ENCODE data around the gene PDZRN3. TPM values are rescaled to one million over a fixed set of nuclear protein-coding genes. Genes with fewer than 3 reads are reported as not detected.
"Not testable (repeated sequence)": the region's sequence is repeated elsewhere in the genome, so short reads cannot be mapped to it uniquely, and the experiment has no call there.

PDZRN3 gene
- total and polyA plus RNA-seq, 2 donors = 3.9 to 4.3 TPM

DNA sequence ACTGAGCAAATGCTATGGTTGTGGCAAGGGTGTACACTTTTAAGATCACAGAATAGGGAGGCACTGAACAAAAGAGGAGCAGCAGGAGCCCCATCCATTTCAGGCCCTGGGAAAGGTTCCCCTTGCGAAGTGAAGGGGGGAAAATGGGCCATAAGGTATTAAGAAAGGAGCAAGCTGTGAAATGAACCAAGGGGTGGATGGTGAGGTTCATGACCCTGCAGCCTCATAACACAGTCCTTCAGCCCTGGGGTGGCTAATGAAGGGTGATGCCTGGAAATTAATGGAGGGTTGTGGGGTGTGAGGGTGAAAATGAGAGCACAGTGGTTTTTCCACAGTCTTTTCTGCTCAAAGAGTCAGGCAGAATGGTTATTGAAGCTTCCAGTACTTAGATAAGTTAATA lies 150.1 kb downstream of the PDZRN3 start:
- H3K36me3 ChIP-seq (ENCODE audit: control insufficient read depth in 2 of 2, insufficient read depth in 2 of 2, low read length in 1 of 2) = no peaks in the 10 kb centered on the region
- H3K27ac ChIP-seq (ENCODE audit: low read depth in 1 of 2, low read length in 1 of 2) = no peak overlapping the region
- H3K4me1 ChIP-seq (ENCODE audit: control insufficient read depth in 2 of 2, insufficient read depth in 2 of 2, low read length in 2 of 2) = no peaks in the 10 kb centered on the region
- no peak overlapping the region for H3K4me3 ChIP-seq (ENCODE audit: low read length in 2 of 2)
- peaks cover 0 to 3% of the 10 kb centered on the region in 2 donors for H3K9me3 ChIP-seq (ENCODE audit: control insufficient read depth in 2 of 2, insufficient read depth in 1 of 2, low read length in 1 of 2)
- no peak for DNase-seq (ENCODE audit: low read depth in 6 of 9, low spot score in 9 of 9)
- H3K27me3 ChIP-seq (ENCODE audit: control insufficient read depth in 2 of 2, insufficient read depth in 1 of 2, low read length in 1 of 2) = peaks cover 2 to 17% of the 10 kb centered on the region in 2 donors
- 98% methylated on average over 1 of the region's 1 CpG for WGBS

DNA sequence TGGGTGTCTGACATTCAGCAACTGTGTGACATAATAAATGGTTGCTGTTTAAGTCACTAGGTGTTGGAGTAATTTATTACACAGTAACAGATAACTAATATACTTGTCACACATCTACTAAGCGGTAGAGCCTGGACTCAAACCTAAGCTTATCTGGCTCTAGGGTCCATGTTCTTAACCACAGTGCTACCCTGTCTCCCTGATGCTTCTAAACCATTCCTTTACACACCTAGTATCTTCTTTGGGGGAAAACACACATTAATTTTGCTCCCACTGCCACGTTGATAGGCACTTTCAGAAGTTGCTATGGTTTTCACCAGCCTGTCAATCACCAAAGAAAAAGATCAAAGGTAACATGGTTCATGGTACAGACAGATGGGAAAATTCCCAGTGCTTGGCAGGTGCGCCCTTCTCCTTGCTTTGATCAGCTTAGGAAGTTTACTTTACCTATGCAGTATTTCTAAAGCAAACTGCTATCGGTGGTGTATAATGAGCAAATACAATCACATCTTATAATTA lies 150.8 kb downstream of the PDZRN3 start:
- no peak overlapping the region for H3K4me3 ChIP-seq (ENCODE audit: low read length in 2 of 2)
- WGBS = 83% methylated on average over 4 of the region's 4 CpGs
- H3K4me1 ChIP-seq (ENCODE audit: control insufficient read depth in 2 of 2, insufficient read depth in 2 of 2, low read length in 2 of 2) = no peaks in the 10 kb centered on the region
- DNase-seq (ENCODE audit: low read depth in 6 of 9, low spot score in 9 of 9) = no peak
- peaks cover 2 to 16% of the 10 kb centered on the region in 2 donors for H3K27me3 ChIP-seq (ENCODE audit: control insufficient read depth in 2 of 2, insufficient read depth in 1 of 2, low read length in 1 of 2)
- H3K9me3 ChIP-seq (ENCODE audit: control insufficient read depth in 2 of 2, insufficient read depth in 1 of 2, low read length in 1 of 2) = peaks cover 0 to 3% of the 10 kb centered on the region in 2 donors
- H3K36me3 ChIP-seq (ENCODE audit: control insufficient read depth in 2 of 2, insufficient read depth in 2 of 2, low read length in 1 of 2) = no peaks in the 10 kb centered on the region
- H3K27ac ChIP-seq (ENCODE audit: low read depth in 1 of 2, low read length in 1 of 2) = no peak overlapping the region

DNA sequence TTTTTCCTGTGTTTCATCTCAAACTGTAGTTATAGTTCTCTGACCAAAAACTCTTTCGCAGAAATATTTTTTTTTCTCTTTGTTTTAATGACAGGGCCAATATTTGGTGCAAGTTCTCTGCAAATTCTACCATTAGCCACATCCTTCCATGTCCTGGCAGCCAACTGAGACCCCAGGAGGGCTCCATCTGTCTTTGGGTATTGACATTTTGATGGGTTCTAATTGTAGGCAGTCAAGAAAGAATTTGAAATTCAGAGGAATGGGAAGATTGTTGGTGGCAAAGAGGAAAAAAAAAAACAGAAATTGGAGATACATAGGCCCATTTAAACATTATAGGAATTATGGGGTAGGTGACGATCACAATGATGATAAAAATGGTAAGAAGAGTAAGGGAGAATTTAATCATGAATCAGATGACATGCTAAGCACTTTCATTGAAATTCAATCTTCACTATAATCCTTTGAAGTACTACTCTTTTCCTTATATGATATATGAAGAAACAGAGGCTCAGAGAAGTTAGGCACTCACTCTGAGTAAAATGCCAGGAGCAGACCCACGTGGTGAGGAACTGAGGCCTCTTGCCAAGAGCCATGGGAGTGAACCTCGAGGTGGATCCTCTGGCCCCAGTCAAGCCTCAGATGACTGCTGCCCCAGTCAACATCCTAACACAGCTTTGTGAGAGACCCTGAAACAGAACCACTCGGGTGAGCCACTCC lies 151.4 kb downstream of the PDZRN3 start:
- no peak overlapping the region for H3K27ac ChIP-seq (ENCODE audit: low read depth in 1 of 2, low read length in 1 of 2)
- H3K36me3 ChIP-seq (ENCODE audit: control insufficient read depth in 2 of 2, insufficient read depth in 2 of 2, low read length in 1 of 2) = no peaks in the 10 kb centered on the region
- peaks cover 2 to 16% of the 10 kb centered on the region in 2 donors for H3K27me3 ChIP-seq (ENCODE audit: control insufficient read depth in 2 of 2, insufficient read depth in 1 of 2, low read length in 1 of 2)
- no peaks in the 10 kb centered on the region for H3K4me1 ChIP-seq (ENCODE audit: control insufficient read depth in 2 of 2, insufficient read depth in 2 of 2, low read length in 2 of 2)
- peaks cover 0 to 3% of the 10 kb centered on the region in 2 donors for H3K9me3 ChIP-seq (ENCODE audit: control insufficient read depth in 2 of 2, insufficient read depth in 1 of 2, low read length in 1 of 2)
- no peak for DNase-seq (ENCODE audit: low read depth in 6 of 9, low spot score in 9 of 9)
- 83% methylated on average over 5 of the region's 5 CpGs for WGBS
- no peak overlapping the region for H3K4me3 ChIP-seq (ENCODE audit: low read length in 2 of 2)

DNA sequence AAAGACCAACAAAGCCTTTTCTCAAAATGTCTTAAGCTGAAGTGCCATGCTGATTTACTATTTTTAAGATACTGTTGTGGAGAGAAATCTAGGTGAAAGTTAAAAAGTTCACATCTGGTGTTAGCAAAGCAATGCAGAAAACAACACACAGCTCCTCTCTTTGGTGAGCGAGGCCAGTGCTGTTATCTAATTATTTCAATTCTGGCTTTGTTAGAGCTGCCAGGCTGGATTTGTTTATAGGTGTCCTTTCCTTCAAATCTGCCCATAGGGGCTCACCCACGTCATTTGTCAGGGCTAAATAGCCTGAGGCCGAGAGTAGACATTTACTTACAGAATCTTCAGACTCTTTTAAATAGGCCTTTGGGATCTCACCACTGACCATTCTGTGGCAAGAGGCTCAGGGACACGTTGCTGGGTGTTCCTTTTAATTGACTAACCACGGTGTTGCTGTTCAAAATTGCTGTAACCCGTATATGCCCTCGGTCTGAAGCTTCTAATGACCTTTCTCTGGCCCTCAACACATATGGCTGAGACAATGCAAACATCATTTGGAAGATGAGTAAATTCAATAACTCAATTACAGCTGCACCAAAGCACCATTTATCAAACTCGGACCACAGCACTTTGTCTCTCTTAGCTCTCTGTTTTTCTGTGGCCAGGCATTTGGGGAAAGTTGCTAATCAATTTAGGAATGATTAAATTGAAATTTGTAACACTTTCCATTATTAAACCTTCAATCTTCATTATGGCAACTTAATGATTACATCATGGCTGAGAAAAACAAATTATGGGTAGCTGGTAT lies 152.6 kb downstream of the PDZRN3 start:
- no peak for DNase-seq (ENCODE audit: low read depth in 6 of 9, low spot score in 9 of 9)
- H3K27ac ChIP-seq (ENCODE audit: low read depth in 1 of 2, low read length in 1 of 2) = no peak overlapping the region
- H3K4me1 ChIP-seq (ENCODE audit: control insufficient read depth in 2 of 2, insufficient read depth in 2 of 2, low read length in 2 of 2) = no peaks in the 10 kb centered on the region
- H3K27me3 ChIP-seq (ENCODE audit: control insufficient read depth in 2 of 2, insufficient read depth in 1 of 2, low read length in 1 of 2) = peaks cover 2 to 16% of the 10 kb centered on the region in 2 donors
- H3K9me3 ChIP-seq (ENCODE audit: control insufficient read depth in 2 of 2, insufficient read depth in 1 of 2, low read length in 1 of 2) = no peaks in the 10 kb centered on the region
- WGBS = 87% methylated on average over 8 of the region's 8 CpGs
- no peak overlapping the region for H3K4me3 ChIP-seq (ENCODE audit: low read length in 2 of 2)
- no peaks in the 10 kb centered on the region for H3K36me3 ChIP-seq (ENCODE audit: control insufficient read depth in 2 of 2, insufficient read depth in 2 of 2, low read length in 1 of 2)

- Histone ChIP-seq H3K27ac (ENCODE audit: low read depth in 1 of 2, low read length in 1 of 2) (no peak overlapping the region), H3K27me3 (ENCODE audit: control insufficient read depth in 2 of 2, insufficient read depth in 1 of 2, low read length in 1 of 2) (peaks cover 2 to 13% of the 10 kb centered on the region in 2 donors), H3K9me3 (ENCODE audit: control insufficient read depth in 2 of 2, insufficient read depth in 1 of 2, low read length in 1 of 2) (no peaks in the 10 kb centered on the region), H3K4me1 (ENCODE audit: control insufficient read depth in 2 of 2, insufficient read depth in 2 of 2, low read length in 2 of 2) (no peaks in the 10 kb centered on the region), H3K4me3 (ENCODE audit: low read length in 2 of 2) (no peak overlapping the region), H3K36me3 (ENCODE audit: control insufficient read depth in 2 of 2, insufficient read depth in 2 of 2, low read length in 1 of 2) (no peaks in the 10 kb centered on the region)
- DNase-seq (ENCODE audit: low read depth in 6 of 9, low spot score in 9 of 9) = no peak
- WGBS = 94% methylated on average over 4 of the region's 4 CpGs
Measured at GRCh38 chr3:73470860-73471259, 153.9 kb downstream of the PDZRN3 start.

DNA sequence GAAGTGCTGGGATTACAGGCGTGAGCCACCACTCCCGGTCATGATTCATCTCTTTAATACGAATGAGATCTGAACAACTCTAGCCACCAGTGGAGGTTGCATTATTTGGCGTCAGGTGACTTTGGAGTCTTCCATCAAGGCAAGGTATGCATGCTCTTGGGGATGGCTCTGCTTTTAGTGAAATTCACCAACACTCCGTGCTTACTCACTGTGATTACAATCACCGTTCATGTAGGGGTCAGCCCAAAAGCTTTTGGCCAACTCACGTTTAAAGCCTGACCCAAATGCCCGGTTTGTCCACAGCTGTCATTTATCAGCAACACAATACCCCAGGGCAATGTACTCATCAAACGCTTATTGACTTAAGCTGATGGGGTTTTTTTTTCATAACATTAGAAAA lies 155.4 kb downstream of the PDZRN3 start:
- Histone ChIP-seq H3K27ac (ENCODE audit: low read depth in 1 of 2, low read length in 1 of 2) (no peak overlapping the region), H3K27me3 (ENCODE audit: control insufficient read depth in 2 of 2, insufficient read depth in 1 of 2, low read length in 1 of 2) (peaks cover 2 to 9% of the 10 kb centered on the region in 2 donors), H3K36me3 (ENCODE audit: control insufficient read depth in 2 of 2, insufficient read depth in 2 of 2, low read length in 1 of 2) (no peaks in the 10 kb centered on the region), H3K4me3 (ENCODE audit: low read length in 2 of 2) (no peak overlapping the region), H3K9me3 (ENCODE audit: control insufficient read depth in 2 of 2, insufficient read depth in 1 of 2, low read length in 1 of 2) (no peaks in the 10 kb centered on the region), H3K4me1 (ENCODE audit: control insufficient read depth in 2 of 2, insufficient read depth in 2 of 2, low read length in 2 of 2) (no peaks in the 10 kb centered on the region)
- WGBS = 97% methylated on average over 9 of the region's 9 CpGs
- DNase-seq (ENCODE audit: low read depth in 6 of 9, low spot score in 9 of 9) = no peak

GRCh38 chr3:73467211-73467610 lies 157.5 kb downstream of the PDZRN3 start:
- no peak overlapping the region for H3K4me3 ChIP-seq (ENCODE audit: low read length in 2 of 2)
- H3K9me3 ChIP-seq (ENCODE audit: control insufficient read depth in 2 of 2, insufficient read depth in 1 of 2, low read length in 1 of 2) = no peaks in the 10 kb centered on the region
- H3K36me3 ChIP-seq (ENCODE audit: control insufficient read depth in 2 of 2, insufficient read depth in 2 of 2, low read length in 1 of 2) = no peaks in the 10 kb centered on the region
- no peak overlapping the region for H3K27ac ChIP-seq (ENCODE audit: low read depth in 1 of 2, low read length in 1 of 2)
- no peaks in the 10 kb centered on the region for H3K4me1 ChIP-seq (ENCODE audit: control insufficient read depth in 2 of 2, insufficient read depth in 2 of 2, low read length in 2 of 2)
- DNase-seq (ENCODE audit: low read depth in 6 of 9, low spot score in 9 of 9) = no peak
- 95% methylated on average over 3 of the region's 3 CpGs for WGBS
- H3K27me3 ChIP-seq (ENCODE audit: control insufficient read depth in 2 of 2, insufficient read depth in 1 of 2, low read length in 1 of 2) = peaks cover 2 to 4% of the 10 kb centered on the region in 2 donors

- no peaks in the 10 kb centered on the region for H3K36me3 ChIP-seq (ENCODE audit: control insufficient read depth in 2 of 2, insufficient read depth in 2 of 2, low read length in 1 of 2)
- 84% methylated on average over 2 of the region's 2 CpGs for WGBS
- no peak overlapping the region for H3K27ac ChIP-seq (ENCODE audit: low read depth in 1 of 2, low read length in 1 of 2)
- no peak overlapping the region for H3K4me3 ChIP-seq (ENCODE audit: low read length in 2 of 2)
- no peaks in the 10 kb centered on the region for H3K9me3 ChIP-seq (ENCODE audit: control insufficient read depth in 2 of 2, insufficient read depth in 1 of 2, low read length in 1 of 2)
- H3K4me1 ChIP-seq (ENCODE audit: control insufficient read depth in 2 of 2, insufficient read depth in 2 of 2, low read length in 2 of 2) = no peaks in the 10 kb centered on the region
- H3K27me3 ChIP-seq (ENCODE audit: control insufficient read depth in 2 of 2, insufficient read depth in 1 of 2, low read length in 1 of 2) = peaks cover 0 to under 1% of the 10 kb centered on the region in 2 donors
- DNase-seq (ENCODE audit: low read depth in 6 of 9, low spot score in 9 of 9) = no peak
Measured at GRCh38 chr3:73465926-73466325, 158.8 kb downstream of the PDZRN3 start.

DNA sequence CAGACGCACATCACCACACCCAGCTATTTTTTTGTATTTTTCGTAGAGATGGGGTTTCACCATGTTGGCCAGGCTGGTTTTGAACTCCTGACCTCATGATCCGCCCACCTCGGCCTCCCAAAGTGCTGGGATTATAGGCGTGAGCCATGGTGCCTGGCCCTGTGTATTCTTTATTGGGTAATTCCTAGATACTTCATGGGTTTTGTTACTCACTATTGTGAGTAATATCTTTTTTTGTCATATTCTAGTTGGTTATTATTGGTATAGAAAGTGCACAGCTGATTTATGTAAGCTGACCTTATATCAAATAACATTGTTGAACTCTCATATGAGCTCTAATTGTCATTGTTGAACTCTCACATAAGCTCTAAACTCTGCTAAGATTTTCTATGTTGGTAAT lies 160.6 kb downstream of the PDZRN3 start:
- not testable (repeated sequence) for DNase-seq (ENCODE audit: low read depth in 6 of 9, low spot score in 9 of 9); H3K36me3 ChIP-seq (ENCODE audit: control insufficient read depth in 2 of 2, insufficient read depth in 2 of 2, low read length in 1 of 2); H3K4me1 ChIP-seq (ENCODE audit: control insufficient read depth in 2 of 2, insufficient read depth in 2 of 2, low read length in 2 of 2); H3K4me3 ChIP-seq (ENCODE audit: low read length in 2 of 2); H3K27ac ChIP-seq (ENCODE audit: low read depth in 1 of 2, low read length in 1 of 2); H3K27me3 ChIP-seq (ENCODE audit: control insufficient read depth in 2 of 2, insufficient read depth in 1 of 2, low read length in 1 of 2); H3K9me3 ChIP-seq (ENCODE audit: control insufficient read depth in 2 of 2, insufficient read depth in 1 of 2, low read length in 1 of 2)
- 96% methylated on average over 5 of the region's 5 CpGs for WGBS
